ENCODE data around the gene POU3F1.

Gene POU3F1

GRCh38 chr1:38029685-38030511 lies 16.7 kb downstream of the POU3F1 start:
- no peak overlapping the region for H3K4me3 ChIP-seq (ENCODE audit: insufficient read depth, low read length, poor library complexity, severe bottlenecking)
- no peaks in the 10 kb centered on the region for H3K9me3 ChIP-seq (ENCODE audit: insufficient read depth, low read length)
- H3K9ac ChIP-seq (ENCODE audit: low read length): no peak overlapping the region
- H3K9me2 ChIP-seq (replicated peaks; ENCODE audit: insufficient read depth, low read length): no peaks in the 10 kb centered on the region
- no peak overlapping the region for H3K4me2 ChIP-seq (ENCODE audit: low read depth, low read length, poor library complexity, severe bottlenecking)
- no peak overlapping the region for H2AFZ ChIP-seq (ENCODE audit: low read depth, low read length, severe bottlenecking)
- no peaks in the 10 kb centered on the region for H3K36me3 ChIP-seq (ENCODE audit: low read length)
- H3K27ac ChIP-seq (ENCODE audit: low read depth, low read length): no peak overlapping the region
- H3F3A ChIP-seq (ENCODE audit: insufficient read depth): no peaks in the 10 kb centered on the region
- H3K79me2 ChIP-seq (ENCODE audit: insufficient read depth, low read length): no peaks in the 10 kb centered on the region
- TF ChIP-seq CTCF (IDR thresholded peaks at IDR 0.05; ENCODE audit: insufficient read depth, low read length, poor library complexity, severe bottlenecking) (no peak), EZH2phosphoT487 (conservative IDR thresholded peaks at IDR 0.05; ENCODE audit: low read length) (no peak)
- H4K20me1 ChIP-seq (ENCODE audit: low read depth, low read length): no peaks in the 10 kb centered on the region; the same call in 1 of the 2 replicates
- no peaks in the 10 kb centered on the region for H3K27me3 ChIP-seq (ENCODE audit: low read length)

GRCh38 chr1:38029081-38029681 lies 17.4 kb downstream of the POU3F1 start:
- no peak overlapping the region for H3K4me2 ChIP-seq (ENCODE audit: low read depth, low read length, poor library complexity, severe bottlenecking)
- H3F3A ChIP-seq (ENCODE audit: insufficient read depth): no peaks in the 10 kb centered on the region
- H3K9me2 ChIP-seq (replicated peaks; ENCODE audit: insufficient read depth, low read length): no peaks in the 10 kb centered on the region
- no peaks in the 10 kb centered on the region; the same call in 1 of the 2 replicates for H4K20me1 ChIP-seq (ENCODE audit: low read depth, low read length)
- H3K9me3 ChIP-seq (ENCODE audit: insufficient read depth, low read length): no peaks in the 10 kb centered on the region
- H3K36me3 ChIP-seq (ENCODE audit: low read length): no peaks in the 10 kb centered on the region
- H3K27ac ChIP-seq (ENCODE audit: low read depth, low read length): no peak overlapping the region
- no peak overlapping the region for H3K9ac ChIP-seq (ENCODE audit: low read length)
- H3K27me3 ChIP-seq (ENCODE audit: low read length): no peaks in the 10 kb centered on the region
- TF ChIP-seq EZH2phosphoT487 (conservative IDR thresholded peaks at IDR 0.05; ENCODE audit: low read length) (no peak), CTCF (IDR thresholded peaks at IDR 0.05; ENCODE audit: insufficient read depth, low read length, poor library complexity, severe bottlenecking) (no peak)
- no peak overlapping the region for H2AFZ ChIP-seq (ENCODE audit: low read depth, low read length, severe bottlenecking)
- H3K4me3 ChIP-seq (ENCODE audit: insufficient read depth, low read length, poor library complexity, severe bottlenecking): no peak overlapping the region
- H3K79me2 ChIP-seq (ENCODE audit: insufficient read depth, low read length): no peaks in the 10 kb centered on the region

- H2AFZ ChIP-seq (ENCODE audit: low read depth, low read length, severe bottlenecking): no peak overlapping the region
- H3K27me3 ChIP-seq (ENCODE audit: low read length): no peaks in the 10 kb centered on the region
- no peaks in the 10 kb centered on the region for H3K9me2 ChIP-seq (replicated peaks; ENCODE audit: insufficient read depth, low read length)
- H3K36me3 ChIP-seq (ENCODE audit: low read length): no peaks in the 10 kb centered on the region
- H3K4me3 ChIP-seq (ENCODE audit: insufficient read depth, low read length, poor library complexity, severe bottlenecking): no peak overlapping the region
- TF ChIP-seq CTCF (IDR thresholded peaks at IDR 0.05; ENCODE audit: insufficient read depth, low read length, poor library complexity, severe bottlenecking): no peak
- TF ChIP-seq EZH2phosphoT487 (conservative IDR thresholded peaks at IDR 0.05; ENCODE audit: low read length): no peak
- H4K20me1 ChIP-seq (ENCODE audit: low read depth, low read length): no peaks in the 10 kb centered on the region; the same call in 1 of the 2 replicates
- no peak overlapping the region for H3K27ac ChIP-seq (ENCODE audit: low read depth, low read length)
- H3K4me2 ChIP-seq (ENCODE audit: low read depth, low read length, poor library complexity, severe bottlenecking): no peak overlapping the region
- no peaks in the 10 kb centered on the region for H3K79me2 ChIP-seq (ENCODE audit: insufficient read depth, low read length)
- H3K9me3 ChIP-seq (ENCODE audit: insufficient read depth, low read length): no peaks in the 10 kb centered on the region
- H3F3A ChIP-seq (ENCODE audit: insufficient read depth): no peaks in the 10 kb centered on the region
- H3K9ac ChIP-seq (ENCODE audit: low read length): no peak overlapping the region
Measured at GRCh38 chr1:38028671-38029070, 17.9 kb downstream of the POU3F1 start.

All from SU-DHL-6 (cell line).